Spinal cord (tissue), 10 donors: ENCODE data around the gene ILF3. TPM values are rescaled to one million over a fixed set of nuclear protein-coding genes. Genes with fewer than 3 reads are reported as not detected.

Experiments used
- DNase-seq, 6 donors: peaks; one replicate each; pipeline versions ENCODE4 v3.0.0 to v3.0.0-alpha.2; 2013 to 2015; ENCODE audit warnings: low spot score in 6 of 6, low read depth in 4 of 6
- H3K27ac ChIP-seq: one replicate; pipeline ENCODE4 v1.5.1; 2013; ENCODE audit warnings: low read depth, low read length, control low read depth
- H3K27me3 ChIP-seq: one replicate; pipeline ENCODE4 v1.6.1; 2013; ENCODE audit warnings: low read length; ENCODE audit not compliant: control insufficient read depth, insufficient read depth
- H3K36me3 ChIP-seq: one replicate; pipeline ENCODE4 v1.6.1; 2013; ENCODE audit warnings: low read length; ENCODE audit not compliant: control insufficient read depth, insufficient read depth
- H3K4me1 ChIP-seq: one replicate; pipeline ENCODE4 v1.6.1; 2013; ENCODE audit warnings: low read length; ENCODE audit not compliant: control insufficient read depth, insufficient read depth
- H3K4me3 ChIP-seq: one replicate; pipeline ENCODE4 v1.5.1; 2013; ENCODE audit warnings: low read depth, low read length, control low read depth
- H3K9me3 ChIP-seq: one replicate; pipeline ENCODE4 v1.6.1; 2013; ENCODE audit warnings: low read length; ENCODE audit not compliant: control insufficient read depth, insufficient read depth
- WGBS: methylation state at CpG from one replicate; pipeline ENCODE4 v1.1.5; 2013; ENCODE audit warnings: missing lambda C conversion rate; ENCODE audit not compliant: insufficient coverage; 5-methylcytosine and 5-hydroxymethylcytosine counted together
- polyA plus RNA-seq, 2 donors: library from polyadenylated mRNA; unstranded; fragments of 120-200 nt; gene quantifications; one replicate each; pipeline ENCODE4 v1.2.1, GENCODE V29; 2013; ENCODE audit not compliant: insufficient read length in 2 of 2
- total RNA-seq, 2 donors: library from RNA; depleted of rRNA in 1 of 2; stranded (reverse); fragments of 120-200 nt in 1 of 2; fragments of >200 nt in 1 of 2; gene quantifications; one replicate each; pipeline versions ENCODE4 v1.2.3 to v1.2.4, GENCODE V29; 2013 to 2014
- donor health status: healthy.

The ILF3 gene
- total and polyA plus RNA-seq, 4 donors, result 89.8 to 267 (median 166) TPM

DNA sequence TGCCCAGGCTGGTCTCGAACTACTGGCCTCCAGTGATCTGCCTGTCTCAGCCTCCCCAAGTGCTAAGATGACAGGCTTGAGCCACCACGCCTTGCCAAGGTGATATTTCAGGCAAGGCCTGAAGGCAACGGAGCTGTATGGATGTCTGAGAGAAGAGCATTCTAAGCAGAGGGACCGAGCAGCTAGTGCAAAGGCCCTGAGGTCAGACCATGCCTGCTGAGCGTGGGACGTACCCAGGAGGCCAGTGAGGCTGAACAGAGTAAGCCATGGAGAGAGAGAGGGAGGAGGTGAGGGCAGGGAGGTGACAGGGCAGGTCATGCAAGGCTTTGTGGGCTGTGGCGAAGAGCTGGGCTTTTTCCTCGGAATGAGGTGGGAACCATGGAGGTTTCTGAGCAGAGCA, 32.2 kb upstream of the ILF3 start:
- Histone ChIP-seq H3K27me3 (no peaks in the 10 kb centered on the region), H3K4me1 (peaks cover 20% of the 10 kb centered on the region), H3K9me3 (no peaks in the 10 kb centered on the region), H3K4me3 (no peak overlapping the region), H3K27ac (no peak overlapping the region), H3K36me3 (peaks cover 20% of the 10 kb centered on the region)
- no peak for DNase-seq
- WGBS, result 98% methylated on average over 8 of the region's 8 CpGs

DNA sequence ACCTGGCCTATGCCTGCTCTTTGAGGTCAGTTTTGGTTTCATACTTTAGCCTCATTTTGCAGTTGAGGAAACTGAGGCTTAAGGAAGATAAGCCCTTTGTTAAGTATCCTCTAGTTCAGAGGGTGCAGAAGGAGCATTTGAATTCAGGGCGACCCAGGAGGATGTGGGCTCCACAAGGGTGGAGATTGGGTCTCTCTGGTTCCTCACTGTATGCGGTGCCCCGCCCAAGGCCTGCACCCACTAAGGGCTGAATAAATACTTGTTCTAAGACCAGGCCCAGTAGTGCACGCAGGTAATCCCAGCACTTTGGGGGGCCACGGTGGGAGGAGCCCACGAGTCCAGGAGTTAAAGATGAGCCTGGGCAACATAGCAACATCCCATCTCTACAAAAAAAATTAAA, 29.6 kb upstream of the ILF3 start:
- 69% methylated on average over 6 of the region's 6 CpGs for WGBS

DNA sequence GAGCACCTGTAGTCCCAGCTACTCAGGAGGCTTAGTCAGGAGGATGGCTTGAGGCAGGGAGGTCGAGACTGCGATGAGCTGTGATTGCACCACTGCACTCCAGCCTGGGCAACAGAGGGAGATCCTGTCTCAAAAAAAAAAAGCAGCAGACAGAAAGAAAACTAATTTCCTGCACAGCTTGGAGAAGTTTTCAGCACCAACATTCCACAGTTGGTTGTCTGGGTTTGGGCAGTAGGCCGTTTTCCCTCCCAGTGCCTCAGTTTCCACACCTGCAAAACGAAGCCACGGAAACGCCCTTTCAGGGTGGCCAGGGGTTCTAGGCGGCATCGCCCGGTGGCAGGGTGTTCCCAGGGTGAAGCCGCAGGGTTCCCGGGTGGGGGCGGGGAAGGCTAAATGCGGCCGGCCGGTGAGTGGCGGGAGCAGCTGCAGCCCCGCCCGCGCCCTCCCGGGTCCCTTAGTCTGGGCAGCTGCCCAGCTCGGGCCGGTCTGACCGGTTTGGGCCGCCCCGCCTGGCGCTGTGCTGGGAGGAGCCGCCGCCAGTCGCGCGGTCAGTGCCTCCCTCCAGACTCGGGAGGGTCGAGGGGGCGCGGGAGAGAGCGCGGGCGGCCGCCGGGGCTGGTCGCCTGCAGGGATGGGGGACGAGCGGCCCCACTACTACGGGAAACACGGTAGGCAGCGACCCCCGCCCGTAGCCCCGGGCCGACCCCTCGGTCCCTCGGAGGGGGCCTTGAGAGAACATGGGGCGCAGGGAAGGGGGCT, 29.0 kb upstream of the ILF3 start, which contains the start of gene SLC44A2:
Gene SLC44A2, plus strand, starts transcription at position 551 of the 759 bp plus-strand sequence. Its CDS starts 81 bp downstream, at position 632.
- H3K27ac ChIP-seq, result peak within 1 kb of the TSS; percentile 88
- H3K4me3 ChIP-seq, result peak within 1 kb of the TSS; percentile 54
- WGBS, result 4% methylated on average over 53 of the region's 53 CpGs
- no peaks in the 10 kb centered on the region for H3K27me3 ChIP-seq
- H3K36me3 ChIP-seq, result peaks cover 40% of the 10 kb centered on the region
- peak in 4 of 6 donors; percentile 57 to 87 (median 60) for DNase-seq
- H3K4me1 ChIP-seq, result peaks cover 20% of the 10 kb centered on the region
- H3K9me3 ChIP-seq, result no peaks in the 10 kb centered on the region

More for the DNA sequence above, 29.6 kb upstream of the ILF3 start:
- H3K36me3 ChIP-seq, result peaks cover 34% of the 10 kb centered on the region
- H3K4me3 ChIP-seq, result peak overlapping the region; percentile 54
- no peak for DNase-seq
- H3K27me3 ChIP-seq, result no peaks in the 10 kb centered on the region
- peak overlapping the region; percentile 88 for H3K27ac ChIP-seq
- H3K4me1 ChIP-seq, result peaks cover 20% of the 10 kb centered on the region
- H3K9me3 ChIP-seq, result no peaks in the 10 kb centered on the region

DNA sequence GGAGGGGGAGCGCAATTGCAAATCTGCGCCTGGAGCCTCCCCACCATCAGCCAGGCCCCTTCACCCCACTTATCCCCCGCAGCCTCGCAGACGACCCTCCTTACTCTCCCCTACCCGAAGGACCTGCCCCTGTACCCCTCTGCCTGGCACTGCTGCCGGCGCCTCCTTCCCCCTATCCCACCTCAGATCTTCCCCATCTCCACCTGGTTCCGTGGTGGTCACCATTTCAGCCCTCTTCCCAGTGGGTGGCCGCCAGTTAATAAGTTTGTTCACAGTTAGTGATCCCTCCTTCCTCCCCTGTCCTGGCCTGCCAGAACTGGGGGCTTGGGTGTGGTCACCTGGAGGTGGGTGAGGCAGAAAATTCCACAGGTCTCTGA, 28.4 kb upstream of the ILF3 start:
- Histone ChIP-seq H3K27ac (peak overlapping the region; percentile 75), H3K9me3 (no peaks in the 10 kb centered on the region)
- WGBS, result 14% methylated on average over 7 of the region's 10 CpGs

DNA sequence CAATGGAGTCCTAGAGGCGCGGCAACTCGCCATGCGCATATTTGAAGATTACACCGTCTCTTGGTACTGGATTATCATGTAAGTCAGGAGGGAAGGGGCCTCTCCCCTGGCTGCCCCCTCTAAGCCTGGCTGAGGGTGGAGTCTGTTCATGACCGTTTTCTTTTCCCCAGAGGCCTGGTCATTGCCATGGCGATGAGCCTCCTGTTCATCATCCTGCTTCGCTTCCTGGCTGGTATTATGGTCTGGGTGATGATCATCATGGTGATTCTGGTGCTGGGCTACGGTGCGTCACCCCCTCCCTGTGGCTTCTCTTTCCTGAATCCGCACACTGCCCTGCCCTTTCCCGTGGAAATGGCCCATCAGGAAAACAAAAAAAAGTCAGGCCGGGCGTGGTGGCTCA, 22.3 kb upstream of the ILF3 start:
- H3K36me3 ChIP-seq, result peaks cover 85% of the 10 kb centered on the region

More for the DNA sequence above, 28.4 kb upstream of the ILF3 start:
- H3K36me3 ChIP-seq, result peaks cover 45% of the 10 kb centered on the region
- no peaks in the 10 kb centered on the region for H3K27me3 ChIP-seq
- peaks cover 20% of the 10 kb centered on the region for H3K4me1 ChIP-seq
- peak overlapping the region; percentile 54 for H3K4me3 ChIP-seq
- no peak for DNase-seq

DNA sequence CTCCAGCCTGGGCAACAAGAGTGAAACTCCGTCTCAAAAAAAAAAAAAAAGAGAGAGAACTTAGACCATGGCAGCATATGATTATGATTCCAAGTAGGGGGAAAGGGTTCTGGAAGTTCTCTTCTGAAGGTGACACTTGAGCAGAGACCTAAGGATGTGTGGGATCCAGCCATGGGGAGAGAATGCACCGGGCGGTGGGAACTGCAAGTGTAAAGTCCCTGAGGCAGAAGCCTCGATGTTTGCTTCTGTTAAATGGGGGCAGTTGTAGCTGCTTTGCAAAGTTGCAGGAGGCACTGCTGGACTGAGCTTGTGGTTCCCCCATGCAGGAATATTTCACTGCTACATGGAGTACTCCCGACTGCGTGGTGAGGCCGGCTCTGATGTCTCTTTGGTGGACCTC, 19.7 kb upstream of the ILF3 start:
- Histone ChIP-seq H3K9me3 (no peaks in the 10 kb centered on the region), H3K4me1 (no peaks in the 10 kb centered on the region), H3K27ac (no peak overlapping the region), H3K36me3 (peaks cover 88% of the 10 kb centered on the region), H3K27me3 (no peaks in the 10 kb centered on the region), H3K4me3 (no peak overlapping the region)
- no peak for DNase-seq
- 92% methylated on average over 7 of the region's 7 CpGs for WGBS

More for the DNA sequence above, 22.3 kb upstream of the ILF3 start:
- no peaks in the 10 kb centered on the region for H3K9me3 ChIP-seq
- no peaks in the 10 kb centered on the region for H3K4me1 ChIP-seq
- DNase-seq, result no peak
- no peaks in the 10 kb centered on the region for H3K27me3 ChIP-seq
- no peak overlapping the region for H3K4me3 ChIP-seq
- H3K27ac ChIP-seq, result no peak overlapping the region
- WGBS, result 61% methylated on average over 5 of the region's 14 CpGs

DNA sequence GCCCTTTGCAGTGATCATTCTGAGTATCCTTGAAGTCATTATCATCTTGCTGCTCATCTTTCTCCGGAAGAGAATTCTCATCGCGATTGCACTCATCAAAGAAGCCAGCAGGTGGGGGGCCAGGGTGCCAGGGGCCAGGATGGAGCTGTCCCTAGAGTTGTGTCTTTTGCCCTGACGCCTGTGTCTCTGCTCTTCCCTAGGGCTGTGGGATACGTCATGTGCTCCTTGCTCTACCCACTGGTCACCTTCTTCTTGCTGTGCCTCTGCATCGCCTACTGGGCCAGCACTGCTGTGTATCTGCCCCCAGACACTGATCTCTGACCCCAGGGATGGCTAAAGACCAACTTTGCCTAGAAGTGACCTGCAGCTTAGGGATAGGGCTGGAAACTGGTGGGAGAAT, 19.2 kb upstream of the ILF3 start:
- no peaks in the 10 kb centered on the region for H3K4me1 ChIP-seq
- no peak overlapping the region for H3K27ac ChIP-seq
- DNase-seq, result no peak
- peaks cover 86% of the 10 kb centered on the region for H3K36me3 ChIP-seq
- H3K9me3 ChIP-seq, result no peaks in the 10 kb centered on the region
- 97% methylated on average over 6 of the region's 6 CpGs for WGBS
- no peaks in the 10 kb centered on the region for H3K27me3 ChIP-seq
- no peak overlapping the region for H3K4me3 ChIP-seq

DNA sequence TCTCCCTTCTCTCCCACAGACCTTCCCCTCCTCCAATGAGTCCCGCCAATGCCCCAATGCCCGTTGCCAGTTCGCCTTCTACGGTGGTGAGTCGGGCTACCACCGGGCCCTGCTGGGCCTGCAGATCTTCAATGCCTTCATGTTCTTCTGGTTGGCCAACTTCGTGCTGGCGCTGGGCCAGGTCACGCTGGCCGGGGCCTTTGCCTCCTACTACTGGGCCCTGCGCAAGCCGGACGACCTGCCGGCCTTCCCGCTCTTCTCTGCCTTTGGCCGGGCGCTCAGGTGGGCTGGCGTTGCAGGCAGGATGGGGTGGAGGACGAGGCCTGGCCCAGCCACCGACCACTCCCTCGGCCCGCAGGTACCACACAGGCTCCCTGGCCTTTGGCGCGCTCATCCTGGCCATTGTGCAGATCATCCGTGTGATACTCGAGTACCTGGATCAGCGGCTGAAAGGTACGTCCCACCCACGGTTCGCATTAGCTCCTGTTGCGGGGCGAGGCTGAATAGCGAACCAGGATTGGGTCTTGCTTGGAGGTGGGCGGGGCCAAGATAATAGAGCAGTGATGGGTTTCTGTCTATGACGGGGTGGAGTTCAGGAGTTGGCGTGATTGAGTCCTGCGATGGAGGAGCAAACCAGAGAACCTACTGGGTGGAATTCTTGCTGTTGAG, 17.7 kb upstream of the ILF3 start:
- WGBS, result 95% methylated on average over 37 of the region's 37 CpGs
- no peak for DNase-seq
- Histone ChIP-seq H3K27me3 (no peaks in the 10 kb centered on the region), H3K9me3 (no peaks in the 10 kb centered on the region), H3K36me3 (peaks cover 86% of the 10 kb centered on the region), H3K4me1 (no peaks in the 10 kb centered on the region), H3K4me3 (no peak overlapping the region), H3K27ac (no peak overlapping the region)

DNA sequence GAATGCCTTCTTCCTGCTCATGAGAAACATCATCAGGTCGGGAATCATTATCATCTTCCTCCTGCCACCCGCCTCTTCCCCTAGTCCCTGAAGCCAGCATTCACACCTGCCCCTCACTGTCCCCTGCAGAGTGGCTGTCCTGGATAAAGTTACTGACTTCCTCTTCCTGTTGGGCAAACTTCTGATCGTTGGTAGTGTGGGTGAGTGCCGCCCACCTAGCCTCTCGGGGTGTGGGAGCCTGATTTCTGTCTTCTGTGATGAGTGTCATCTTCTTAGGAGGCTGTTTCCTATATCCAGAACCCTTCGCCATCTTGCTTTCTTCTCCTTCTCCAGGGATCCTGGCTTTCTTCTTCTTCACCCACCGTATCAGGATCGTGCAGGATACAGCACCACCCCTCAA, 16.3 kb upstream of the ILF3 start:
- WGBS, result 100% methylated on average over 2 of the region's 8 CpGs

DNA sequence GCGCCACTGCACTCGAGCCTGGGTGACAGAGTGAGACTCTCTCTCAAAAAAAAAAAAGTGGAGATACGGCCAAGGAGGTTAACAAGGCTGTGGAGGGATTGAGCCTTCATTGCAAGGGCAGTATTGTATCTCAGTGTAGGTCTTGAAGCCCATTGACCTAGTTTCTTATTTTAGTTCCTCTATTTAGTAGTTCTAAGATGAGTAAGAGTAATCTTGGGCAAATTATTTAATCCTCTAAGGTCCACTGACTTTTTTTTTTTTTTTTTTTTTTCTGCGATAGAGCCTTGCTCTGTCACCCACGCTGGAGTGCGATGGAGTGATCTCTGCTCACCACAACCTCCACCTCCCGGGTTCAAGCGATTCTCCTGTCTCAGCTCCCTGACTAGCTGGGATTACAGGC, 14.3 kb upstream of the ILF3 start:
- Histone ChIP-seq H3K27me3 (no peaks in the 10 kb centered on the region), H3K36me3 (peaks cover 87% of the 10 kb centered on the region), H3K27ac (no peak overlapping the region), H3K4me1 (peaks cover 30% of the 10 kb centered on the region), H3K4me3 (no peak overlapping the region), H3K9me3 (no peaks in the 10 kb centered on the region)
- WGBS, result 88% methylated on average over 4 of the region's 8 CpGs
- DNase-seq, result no peak

More for the DNA sequence above, 16.3 kb upstream of the ILF3 start:
- H3K9me3 ChIP-seq, result no peaks in the 10 kb centered on the region
- H3K27me3 ChIP-seq, result no peaks in the 10 kb centered on the region
- peaks cover 86% of the 10 kb centered on the region for H3K36me3 ChIP-seq
- no peak for DNase-seq
- no peak overlapping the region for H3K27ac ChIP-seq
- H3K4me3 ChIP-seq, result no peak overlapping the region
- H3K4me1 ChIP-seq, result peaks cover 11% of the 10 kb centered on the region
